Progenitor cell of endocrine pancreas (in vitro differentiated cells): ENCODE results near the gene CPM. TPM values are rescaled to one million over a fixed set of nuclear protein-coding genes. Genes with fewer than 3 reads are reported as not detected.
"Not testable (repeated sequence)": the region's sequence is repeated elsewhere in the genome, so short reads cannot be mapped to it uniquely, and the experiment has no call there.

ENCODE experiments used
- DNase-seq: peaks from one replicate; pipeline ENCODE4 v3.0.0; 2021; ENCODE audit warnings: low spot score; ENCODE audit not compliant: unreplicated experiment
- H3K27ac Mint-ChIP-seq: 2 replicates; pipeline ENCODE4 v1.8.0; 2021; ENCODE audit warnings: mild to moderate bottlenecking, moderate library complexity, mixed read lengths
- H3K27me3 Mint-ChIP-seq: 2 replicates; pipeline ENCODE4 v1.8.0; 2021; ENCODE audit warnings: mixed read lengths
- H3K36me3 Mint-ChIP-seq: 2 replicates; pipeline ENCODE4 v1.8.0; 2022; ENCODE audit warnings: mixed read lengths; ENCODE audit not compliant: insufficient read depth
- H3K4me1 Mint-ChIP-seq: 2 replicates; pipeline ENCODE4 v1.8.0; 2021; ENCODE audit warnings: low read depth, mixed read lengths
- H3K4me3 Mint-ChIP-seq: 2 replicates; pipeline ENCODE4 v1.8.0; 2021; ENCODE audit warnings: low read depth, mild to moderate bottlenecking, moderate library complexity, mixed read lengths
- H3K9me3 Mint-ChIP-seq: 2 replicates; pipeline ENCODE4 v1.8.0; 2021; ENCODE audit warnings: low read depth, mixed read lengths
- CTCF ChIP-seq: fragments of 200-600 bp; sonication (generic); IDR thresholded peaks from one replicate; pipeline ENCODE4 v1.5.0; 2021; ENCODE audit warnings: antibody characterized with exemption, mild to moderate bottlenecking; ENCODE audit not compliant: unreplicated experiment
- total RNA-seq: library from RNA; stranded (reverse); gene quantifications from 2 replicates; pipeline ENCODE4 v1.2.1, GENCODE V29; 2021

Gene CPM
- total RNA-seq, 1 donor from 2014 or later: 28.0 TPM

- DNase-seq: no peak
- Mint-ChIP-seq H3K4me3 (no peak overlapping the region), H3K4me1 (peaks cover 3% of the 10 kb centered on the region), H3K27me3 (no peaks in the 10 kb centered on the region), H3K9me3 (no peaks in the 10 kb centered on the region), H3K27ac (no peak overlapping the region), H3K36me3 (no peaks in the 10 kb centered on the region)
- TF ChIP-seq CTCF: no peak
These were observed 67.4 kb downstream of the CPM start for GRCh38 chr12:68865399-68866164.

DNA sequence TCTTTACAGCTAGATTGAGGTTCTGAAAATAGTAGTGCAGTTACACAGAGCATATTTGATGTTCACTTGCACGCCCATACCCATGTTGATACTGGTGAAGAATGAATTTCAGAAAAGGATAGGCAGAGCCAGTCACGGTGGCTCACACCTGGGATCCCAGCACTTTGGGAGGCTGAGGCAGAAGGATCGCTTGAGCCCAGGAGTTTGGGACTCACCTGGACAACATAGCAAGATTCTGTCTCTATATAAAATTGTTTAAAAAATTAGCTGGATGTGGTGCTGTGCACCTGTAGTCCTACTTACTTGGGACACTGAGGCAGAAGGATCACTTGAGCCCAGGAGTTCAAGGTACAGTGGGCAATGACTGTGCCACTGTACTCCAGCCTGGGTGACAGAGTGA is 68.4 kb downstream of the CPM start:
- DNase-seq: no peak
- no peak overlapping the region for H3K27ac Mint-ChIP-seq
- H3K9me3 Mint-ChIP-seq: no peaks in the 10 kb centered on the region
- TF ChIP-seq CTCF: no peak
- peaks cover 3% of the 10 kb centered on the region for H3K4me1 Mint-ChIP-seq
- H3K36me3 Mint-ChIP-seq: no peaks in the 10 kb centered on the region
- H3K4me3 Mint-ChIP-seq: no peak overlapping the region
- H3K27me3 Mint-ChIP-seq: no peaks in the 10 kb centered on the region

GRCh38 chr12:68863886-68864454 is 69.0 kb downstream of the CPM start:
- not testable (repeated sequence) for H3K4me3 Mint-ChIP-seq, DNase-seq, H3K36me3 Mint-ChIP-seq, H3K27me3 Mint-ChIP-seq, H3K4me1 Mint-ChIP-seq, H3K9me3 Mint-ChIP-seq
- TF ChIP-seq CTCF: peak; percentile 64
- peak overlapping the region; percentile 33 for H3K27ac Mint-ChIP-seq

DNA sequence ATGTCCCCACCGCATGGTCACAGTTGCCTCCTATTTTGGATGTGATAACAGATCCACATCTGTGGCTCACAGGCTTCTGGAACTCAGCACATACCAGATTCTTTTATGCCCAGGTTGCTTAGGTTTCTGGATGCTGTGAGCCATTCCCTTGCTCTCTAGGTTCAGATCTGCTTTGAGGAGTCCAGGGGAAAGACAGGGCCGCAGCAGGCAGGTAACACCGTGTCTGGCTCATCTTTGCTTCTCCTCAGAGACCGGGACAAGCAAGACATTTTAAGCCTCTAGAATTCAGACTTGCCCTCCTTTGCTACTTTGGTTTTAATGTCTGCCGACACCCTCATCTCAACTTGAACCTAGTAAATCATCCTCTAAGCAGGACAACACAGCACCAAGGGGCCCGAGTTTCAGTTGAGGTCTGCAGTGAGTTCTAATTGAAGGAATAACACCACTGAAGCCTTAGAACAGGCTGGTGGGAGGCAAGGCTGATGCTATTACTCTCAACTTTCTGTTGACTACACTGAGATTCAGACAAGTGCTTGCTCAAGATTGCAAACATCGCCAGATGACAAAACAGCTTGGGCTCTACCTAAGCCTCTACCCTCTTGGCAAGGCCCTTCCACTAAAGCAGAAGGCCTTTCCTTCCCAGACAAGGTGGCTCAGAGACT is 69.7 kb downstream of the CPM start:
- H3K4me1 Mint-ChIP-seq: no peaks in the 10 kb centered on the region
- no peak for TF ChIP-seq CTCF

DNA sequence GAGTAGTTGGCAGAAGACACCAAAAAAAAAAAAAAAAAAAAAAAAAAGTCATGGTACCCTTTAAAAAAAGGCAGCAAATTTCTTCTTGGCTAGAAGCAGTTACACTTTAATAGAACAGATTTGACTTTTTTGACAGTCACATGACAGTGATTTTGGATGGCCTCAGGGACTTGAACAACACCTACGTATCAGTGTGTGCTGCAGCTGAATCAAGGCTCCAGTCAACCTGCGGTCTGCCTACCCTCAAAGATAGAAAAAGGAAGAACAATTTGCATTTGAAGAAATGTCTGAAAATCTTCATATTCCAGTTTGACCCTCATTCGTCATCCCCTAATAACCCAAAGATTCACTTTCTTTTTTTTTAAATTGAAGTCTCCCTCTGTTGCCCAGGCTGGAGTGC is 71.1 kb downstream of the CPM start:
- peaks cover 1% of the 10 kb centered on the region for H3K36me3 Mint-ChIP-seq
- TF ChIP-seq CTCF: no peak
- no peak overlapping the region for H3K4me3 Mint-ChIP-seq
- no peaks in the 10 kb centered on the region for H3K27me3 Mint-ChIP-seq
- no peak for DNase-seq
- H3K4me1 Mint-ChIP-seq: no peaks in the 10 kb centered on the region
- no peaks in the 10 kb centered on the region for H3K9me3 Mint-ChIP-seq
- H3K27ac Mint-ChIP-seq: no peak overlapping the region

More for the DNA sequence above, 69.7 kb downstream of the CPM start:
- H3K36me3 Mint-ChIP-seq: no peaks in the 10 kb centered on the region
- H3K4me3 Mint-ChIP-seq: no peak overlapping the region
- no peaks in the 10 kb centered on the region for H3K9me3 Mint-ChIP-seq
- DNase-seq: no peak
- H3K27me3 Mint-ChIP-seq: no peaks in the 10 kb centered on the region
- H3K27ac Mint-ChIP-seq: no peak overlapping the region
